Stimulated activated CD4-positive, alpha-beta T cell treated with anti-CD3 and anti-CD28 coated beads, TNF-alpha, amount 100 ng/mL, for 1 hour (primary cell): ENCODE data around the gene OR5B2.
"Not testable (repeated sequence)": the region's sequence is repeated elsewhere in the genome, so short reads cannot be mapped to it uniquely, and the experiment has no call there.

ENCODE experiments used
- DNase-seq, 3 donors: peaks; one replicate each; pipeline ENCODE4 v3.0.0-alpha.2; 2020; ENCODE audit warnings: low read depth in 3 of 3, low spot score in 1 of 3

Gene OR5B2

DNA sequence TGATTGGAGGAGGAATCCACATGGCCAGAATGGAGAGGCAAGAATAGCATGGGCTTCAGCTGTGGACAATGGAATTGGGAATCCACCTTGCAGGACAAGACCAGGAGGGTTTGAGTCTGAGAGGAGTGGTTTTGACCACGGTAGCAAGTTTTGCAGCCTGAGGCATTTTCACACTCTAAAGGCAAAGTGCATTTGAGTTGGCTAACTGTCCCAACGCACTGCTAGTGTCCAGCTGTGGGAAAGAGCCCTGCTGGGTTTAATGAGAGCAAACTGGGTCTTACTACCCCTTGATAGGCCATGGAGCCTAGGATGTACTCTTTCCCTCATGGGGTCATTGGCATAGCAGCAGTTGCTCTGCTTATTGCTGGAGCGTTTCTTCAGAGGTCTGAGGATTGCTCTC is at the start of gene OR5B2:
OR5B2 (minus strand) TSS at position 101 of the 400 bp plus-strand sequence. CDS start 4,860 bp downstream, outside the sequence.
- DNase-seq = no peak

- no peak for DNase-seq
These were observed 44.0 kb upstream of the OR5B2 start for GRCh38 chr11:58471892-58472291.

DNA sequence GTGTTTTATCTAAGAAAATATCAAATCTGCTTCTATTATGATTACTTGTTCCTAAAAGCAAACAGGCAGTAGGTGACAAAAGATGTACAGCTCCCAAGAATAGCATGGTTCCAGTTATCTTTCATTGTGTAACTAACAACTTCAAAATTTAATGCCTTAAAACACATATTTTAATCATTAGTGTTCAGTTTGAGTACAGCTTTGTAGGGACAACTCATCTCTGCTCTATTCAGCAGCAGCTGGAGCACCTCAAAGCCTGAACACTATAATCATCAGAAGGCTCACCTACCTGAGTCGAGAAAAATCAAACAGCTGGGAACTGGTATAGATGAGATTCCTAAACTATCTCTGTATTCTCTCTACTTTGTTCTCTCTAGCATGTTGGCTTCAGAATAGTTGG is 38.4 kb upstream of the OR5B2 start:
- DNase-seq = no peak

- no peak for DNase-seq
These were observed 37.8 kb upstream of the OR5B2 start for GRCh38 chr11:58465690-58466089.

GRCh38 chr11:58451585-58451984 is 23.7 kb upstream of the OR5B2 start:
- no peak for DNase-seq

- no peak for DNase-seq
These were observed 18.4 kb upstream of the OR5B2 start for GRCh38 chr11:58446294-58446693.

DNA sequence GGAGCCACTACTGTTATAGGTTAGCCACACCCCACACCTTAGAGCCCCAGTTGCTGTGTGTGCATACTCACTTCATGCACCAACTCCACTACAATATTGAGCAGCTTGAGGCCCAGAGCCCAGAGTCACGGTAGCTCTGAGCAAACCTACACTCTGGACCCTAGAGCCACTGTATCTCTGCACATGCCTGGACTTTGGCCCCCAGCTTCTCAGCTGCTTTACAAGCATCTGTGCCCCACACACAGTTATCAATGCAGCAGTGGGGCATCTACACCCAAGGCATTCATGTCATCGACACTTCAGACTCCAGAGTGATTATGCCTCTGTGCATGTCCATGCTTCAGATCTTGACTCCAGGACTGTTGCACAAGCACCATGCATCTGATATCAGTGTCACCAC is 16.4 kb upstream of the OR5B2 start:
- DNase-seq = no peak

DNA sequence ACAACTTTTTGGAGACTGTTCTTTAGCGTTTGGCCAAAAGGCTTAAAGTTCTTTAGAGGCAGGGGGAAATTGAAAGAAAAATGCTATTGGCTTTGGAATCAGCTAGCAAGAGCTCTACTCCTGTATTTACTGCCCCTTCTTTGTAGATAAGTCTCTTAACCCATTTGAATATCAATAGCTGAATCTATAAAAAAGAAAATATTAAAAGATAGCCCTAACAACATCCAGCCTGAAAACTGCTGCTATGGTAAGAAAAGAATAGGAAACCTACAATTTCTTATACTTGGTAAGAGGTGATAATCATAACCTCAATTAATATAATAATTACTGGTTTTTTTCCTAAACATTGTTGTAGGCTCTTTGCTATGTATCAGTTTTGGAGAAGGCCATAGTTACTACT is 14.2 kb upstream of the OR5B2 start, which contains the start of gene OR5B12:
OR5B12 (minus strand) TSS at position 101 of the 400 bp plus-strand sequence. CDS start 2,085 bp downstream, outside the sequence.
- DNase-seq = no peak

DNA sequence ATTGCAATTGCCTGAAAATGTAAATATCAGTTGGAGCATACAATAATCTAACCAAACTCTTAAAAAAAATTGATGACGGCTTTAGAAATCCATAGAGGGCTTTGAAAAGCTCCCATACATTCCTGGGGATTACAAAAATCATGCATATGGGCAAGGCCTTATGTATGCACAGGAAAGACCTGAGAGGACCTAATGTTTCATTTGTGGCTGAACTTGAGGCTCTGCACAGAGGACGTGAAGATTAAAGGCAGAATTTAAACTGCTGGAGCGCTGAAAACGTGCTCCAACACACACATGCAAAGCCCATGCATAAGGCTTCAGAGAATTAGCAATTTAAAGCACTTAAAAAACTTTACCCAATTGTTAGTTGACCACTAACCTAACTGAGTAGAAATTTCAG is 10.6 kb upstream of the OR5B2 start:
- DNase-seq = no peak

DNA sequence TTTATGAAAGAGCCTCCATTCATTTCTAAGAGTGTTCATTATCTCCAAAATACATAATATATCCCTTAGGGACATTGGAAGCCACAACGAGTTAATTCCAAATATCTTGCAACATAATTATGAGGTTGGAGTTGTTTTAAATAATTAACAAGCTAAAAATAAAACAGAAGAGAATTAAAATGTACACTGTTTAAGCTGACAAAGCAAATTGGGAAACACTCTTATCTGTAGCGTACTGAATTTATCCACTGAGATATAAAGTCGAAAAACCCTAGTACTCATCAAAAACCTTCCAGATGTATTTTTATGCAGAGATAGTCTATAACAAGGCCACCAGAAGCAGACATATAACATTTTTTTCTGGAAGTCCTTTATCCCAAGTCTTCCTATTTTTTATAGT is 6.3 kb upstream of the OR5B2 start:
- DNase-seq = no peak

DNA sequence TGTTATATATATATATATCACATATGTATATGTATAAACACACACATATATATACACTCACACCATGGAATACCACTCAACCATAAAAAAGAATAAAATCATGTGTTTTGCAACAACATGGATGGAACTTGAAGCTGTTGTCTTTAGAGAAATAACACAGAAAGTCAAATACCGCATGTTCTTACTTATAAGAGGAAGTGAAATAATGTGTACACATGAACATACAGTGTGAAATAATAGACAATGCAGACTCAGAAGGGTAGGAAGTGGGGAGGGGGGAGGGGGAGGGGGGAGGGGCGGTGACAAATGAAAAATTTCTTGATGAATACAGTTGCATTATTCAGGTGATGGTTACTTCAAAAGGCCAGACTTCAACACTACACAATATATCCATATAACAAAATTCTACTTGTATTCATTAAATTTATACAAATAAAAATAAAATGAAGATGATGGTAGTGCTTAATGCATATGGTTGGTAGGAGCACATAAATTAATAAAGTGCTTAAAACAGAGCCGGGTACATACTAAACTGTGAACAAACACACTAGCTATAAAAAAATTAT is 5.8 kb upstream of the OR5B2 start:
- no peak for DNase-seq

DNA sequence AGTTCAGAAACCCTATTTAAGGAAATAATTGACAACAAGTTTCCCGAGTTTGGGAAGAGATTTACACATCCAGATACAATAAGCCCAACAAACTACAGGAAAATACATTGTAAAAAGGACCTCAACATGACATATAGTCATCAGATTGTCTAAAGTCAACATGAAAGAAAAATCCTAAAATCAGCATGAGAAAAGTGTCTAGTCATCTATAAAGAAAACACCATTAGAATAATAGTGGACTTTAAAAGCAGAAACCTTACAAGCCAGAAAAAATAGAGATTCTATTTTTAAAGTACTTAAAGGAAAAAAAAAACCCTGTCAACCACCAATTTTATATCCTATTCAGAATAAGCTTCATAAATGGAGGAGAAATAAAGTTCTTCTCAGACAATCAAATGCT is 1.4 kb upstream of the OR5B2 start:
- no peak for DNase-seq

- DNase-seq = no peak
These were observed 21.1 kb downstream of the OR5B2 start, which contains the start of gene OR5B3 for GRCh38 chr11:58406774-58407173. OR5B3 (minus strand) TSS chr11:58406874; CDS start chr11:58403409, 3,465 bp downstream.

DNA sequence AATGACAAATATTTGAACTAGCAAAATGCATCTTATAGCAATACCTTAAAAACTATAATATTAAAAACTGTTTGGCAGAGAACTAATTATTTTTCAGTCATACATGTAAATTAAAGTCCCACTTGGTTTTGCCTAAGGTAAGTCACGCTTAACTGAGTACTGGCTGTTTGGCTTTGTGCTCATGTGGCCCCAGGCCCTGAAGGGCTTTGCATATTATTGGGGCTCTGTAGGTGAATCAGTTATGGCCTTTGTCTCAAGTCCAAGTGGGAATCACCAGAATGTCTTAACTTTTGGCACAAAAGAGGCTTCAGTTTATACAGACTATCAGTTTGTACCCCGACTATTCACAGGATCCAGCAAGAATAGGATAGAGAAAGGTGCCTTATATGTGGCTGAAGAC is 28.3 kb downstream of the OR5B2 start:
- DNase-seq = not testable (repeated sequence)

- no peak for DNase-seq
These were observed 32.3 kb downstream of the OR5B2 start for GRCh38 chr11:58395581-58395980.

- DNase-seq = no peak
These were observed 33.7 kb downstream of the OR5B2 start for GRCh38 chr11:58394195-58394594.

DNA sequence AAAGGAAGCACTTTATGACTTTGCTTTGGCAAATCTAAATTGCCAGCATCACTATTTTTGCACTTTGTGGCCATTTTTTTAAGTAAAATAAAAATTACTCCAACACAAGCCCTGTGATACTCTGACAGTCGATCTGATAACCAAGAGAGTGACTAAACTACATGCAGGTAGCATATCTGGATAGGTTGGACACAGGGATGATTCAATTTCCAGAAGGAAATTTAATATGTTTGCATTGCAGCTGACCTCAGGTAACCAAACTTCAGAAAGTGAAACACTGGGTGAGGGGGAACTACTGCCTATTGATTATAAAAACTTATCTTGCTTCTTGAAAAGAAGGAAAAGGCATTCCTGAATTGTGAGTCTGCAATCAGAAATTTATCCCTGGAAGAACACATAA is 35.2 kb downstream of the OR5B2 start:
- no peak for DNase-seq

DNA sequence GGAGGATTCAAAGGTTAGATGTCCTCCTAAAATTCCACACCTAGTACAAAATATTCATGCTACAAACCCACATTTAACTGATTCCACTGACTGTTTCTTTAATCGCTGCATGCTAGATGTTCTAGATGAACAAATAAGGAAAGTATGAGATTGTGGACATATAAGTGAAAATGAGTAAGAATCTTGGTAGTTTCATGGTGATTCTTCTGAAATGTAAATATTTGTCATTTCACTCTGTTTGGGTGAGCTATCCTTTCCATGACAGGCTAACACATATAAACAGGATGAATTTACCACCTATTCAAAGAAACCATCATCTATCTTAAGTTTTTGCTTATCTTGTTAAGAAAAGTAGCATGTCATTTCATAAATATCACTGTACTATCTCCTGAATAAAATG is 36.0 kb downstream of the OR5B2 start:
- DNase-seq = no peak

DNA sequence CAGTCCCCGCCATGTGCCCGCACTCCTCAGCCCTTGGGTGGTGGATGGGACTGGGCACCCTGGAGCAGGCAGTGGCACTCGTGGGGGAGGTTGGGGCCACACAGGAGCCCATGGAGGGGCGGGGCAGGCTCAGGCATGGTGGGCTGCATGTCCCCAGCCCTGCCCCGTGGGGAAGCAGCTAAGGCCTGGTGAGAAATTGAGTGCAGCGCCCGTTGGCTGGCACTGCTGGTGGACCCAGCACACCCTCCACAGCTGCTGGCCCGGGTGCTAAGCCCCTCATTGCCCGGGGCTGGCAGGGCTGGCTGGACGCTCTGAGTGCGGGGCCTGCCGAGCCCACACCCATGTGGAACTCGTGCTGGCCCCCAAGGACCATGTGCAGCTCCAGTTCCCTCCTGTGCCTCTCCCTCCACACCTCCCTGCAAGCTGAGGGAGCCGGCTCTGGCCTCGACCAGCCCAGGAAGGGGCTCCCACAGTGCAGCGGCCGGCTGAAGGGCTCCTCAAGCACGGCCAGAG is 37.3 kb downstream of the OR5B2 start:
- no peak for DNase-seq
